GM13977 (cell line): ENCODE results near the gene BLID.

Experiments
- DNase-seq: peaks from one replicate; pipeline ENCODE4 v3.0.0; 2012; ENCODE audit warnings: low spot score
- in situ Hi-C: fragments of 300-500 bp; cut with MboI; formaldehyde crosslinking; loops from one replicate; pipeline ENCODE4 v1.12.0; 2022; ENCODE audit warnings: low sequenced_read_pairs, low pct_unique_long_range_greater_than_20kb, mixed read lengths, inconsistent platforms; ENCODE audit not compliant: unreplicated experiment
- TF ChIP-seq, protein P1 (sequence below): IDR thresholded peaks from 2 replicates; pipeline ENCODE4 v1.5.1; 2012; ENCODE audit warnings: mild to moderate bottlenecking, control low read depth; ENCODE audit not compliant: insufficient read depth; ENCODE audit errors: extremely low read depth, missing control alignments

The BLID gene

DNA sequence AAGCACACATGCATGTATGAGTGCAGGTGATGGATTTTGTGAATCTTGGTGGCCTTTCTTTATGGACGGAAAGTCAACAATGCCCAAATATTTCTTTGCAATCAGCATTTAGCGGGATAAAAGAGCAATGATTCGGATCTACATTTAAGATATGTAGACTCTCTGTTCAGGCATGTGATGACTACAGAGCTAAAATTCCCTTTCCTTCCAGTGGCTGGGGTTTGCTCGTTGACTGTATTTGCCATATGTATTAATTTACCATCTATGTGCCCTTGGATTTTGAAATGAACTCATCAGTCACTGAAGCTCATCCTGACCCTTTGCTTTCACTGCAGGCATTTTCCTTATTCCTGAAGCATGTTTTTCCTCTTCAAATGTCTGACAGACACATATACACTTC is 13.6 kb downstream of the BLID start:
- DNase-seq = no peak
- TF ChIP-seq, protein P1, sequence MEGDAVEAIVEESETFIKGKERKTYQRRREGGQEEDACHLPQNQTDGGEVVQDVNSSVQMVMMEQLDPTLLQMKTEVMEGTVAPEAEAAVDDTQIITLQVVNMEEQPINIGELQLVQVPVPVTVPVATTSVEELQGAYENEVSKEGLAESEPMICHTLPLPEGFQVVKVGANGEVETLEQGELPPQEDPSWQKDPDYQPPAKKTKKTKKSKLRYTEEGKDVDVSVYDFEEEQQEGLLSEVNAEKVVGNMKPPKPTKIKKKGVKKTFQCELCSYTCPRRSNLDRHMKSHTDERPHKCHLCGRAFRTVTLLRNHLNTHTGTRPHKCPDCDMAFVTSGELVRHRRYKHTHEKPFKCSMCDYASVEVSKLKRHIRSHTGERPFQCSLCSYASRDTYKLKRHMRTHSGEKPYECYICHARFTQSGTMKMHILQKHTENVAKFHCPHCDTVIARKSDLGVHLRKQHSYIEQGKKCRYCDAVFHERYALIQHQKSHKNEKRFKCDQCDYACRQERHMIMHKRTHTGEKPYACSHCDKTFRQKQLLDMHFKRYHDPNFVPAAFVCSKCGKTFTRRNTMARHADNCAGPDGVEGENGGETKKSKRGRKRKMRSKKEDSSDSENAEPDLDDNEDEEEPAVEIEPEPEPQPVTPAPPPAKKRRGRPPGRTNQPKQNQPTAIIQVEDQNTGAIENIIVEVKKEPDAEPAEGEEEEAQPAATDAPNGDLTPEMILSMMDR = no peak
- in situ Hi-C loops = no loop called here

DNA sequence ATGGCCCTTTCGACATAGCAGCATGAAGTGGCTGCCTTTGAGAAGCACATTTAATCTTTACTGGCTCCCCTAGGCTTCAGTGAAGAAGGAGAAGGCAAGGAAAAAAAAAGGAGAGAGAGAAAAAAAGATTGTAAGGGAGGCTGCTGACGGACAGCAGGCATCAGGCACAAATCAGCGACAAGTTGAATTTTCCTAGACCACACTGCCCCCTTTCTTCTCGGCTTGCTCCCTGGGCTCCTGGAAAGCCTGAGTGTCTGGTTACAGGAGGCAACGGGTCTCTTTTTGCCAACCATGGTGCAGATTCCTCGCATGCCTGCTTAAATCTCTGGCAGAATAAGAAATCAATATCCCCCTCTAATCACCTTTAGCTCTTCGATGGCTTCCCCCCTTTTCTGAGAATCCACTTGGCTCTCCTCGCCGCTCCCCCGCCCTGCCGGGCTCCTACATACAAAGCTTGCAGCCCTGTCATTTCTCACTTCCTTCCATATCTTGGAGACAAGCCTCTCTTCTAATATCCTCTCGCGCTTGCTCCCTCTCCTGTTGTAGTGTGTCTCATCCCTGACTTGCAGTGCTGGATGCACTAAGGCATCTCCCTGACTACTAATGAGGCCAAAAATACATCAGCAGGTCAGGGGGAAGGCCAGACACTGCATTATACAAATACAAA is 14.3 kb downstream of the BLID start:
- DNase-seq = no peak
- TF ChIP-seq, protein P1 = no peak
- in situ Hi-C loops = no loop called here

- in situ Hi-C loops = no loop called here
- no peak for DNase-seq
- TF ChIP-seq, protein P1 = no peak
These were observed 15.3 kb downstream of the BLID start for GRCh38 chr11:122100756-122101080.

DNA sequence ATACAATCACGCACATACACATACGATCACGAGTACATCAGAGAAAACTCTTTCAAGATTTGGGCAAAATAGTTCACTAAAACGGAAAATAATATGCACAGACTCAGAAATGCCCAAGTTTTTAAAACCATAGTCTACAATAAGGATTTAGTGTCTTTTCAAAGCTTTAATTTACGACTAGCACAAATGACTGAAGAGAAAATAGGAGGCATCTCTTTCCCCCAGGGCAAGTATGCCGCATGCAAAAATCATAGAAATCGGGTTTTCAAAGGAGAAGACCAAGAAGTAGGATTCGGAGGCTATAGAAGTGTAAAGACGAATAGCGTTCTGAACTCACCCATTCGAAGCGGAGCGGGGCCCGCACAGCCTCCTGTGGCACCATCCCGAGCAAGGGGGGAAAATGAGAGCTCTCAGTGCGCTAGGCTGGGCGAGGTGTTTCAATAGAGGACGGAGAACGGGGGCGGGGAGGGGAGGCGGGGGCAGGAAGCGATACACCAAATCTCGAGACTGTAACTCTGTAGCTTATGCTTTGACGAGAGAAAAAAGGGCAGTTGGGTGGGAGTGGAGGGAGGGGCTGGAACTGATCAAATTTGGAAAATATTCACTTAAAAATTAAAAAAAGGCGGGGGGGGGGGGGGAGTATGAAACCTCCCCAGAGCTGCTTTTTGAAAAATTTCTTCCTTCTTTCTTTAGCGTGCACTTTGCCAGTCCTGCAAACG is 15.8 kb downstream of the BLID start:
- DNase-seq = no peak
- TF ChIP-seq, protein P1 = no peak
- in situ Hi-C loops = no loop called here

DNA sequence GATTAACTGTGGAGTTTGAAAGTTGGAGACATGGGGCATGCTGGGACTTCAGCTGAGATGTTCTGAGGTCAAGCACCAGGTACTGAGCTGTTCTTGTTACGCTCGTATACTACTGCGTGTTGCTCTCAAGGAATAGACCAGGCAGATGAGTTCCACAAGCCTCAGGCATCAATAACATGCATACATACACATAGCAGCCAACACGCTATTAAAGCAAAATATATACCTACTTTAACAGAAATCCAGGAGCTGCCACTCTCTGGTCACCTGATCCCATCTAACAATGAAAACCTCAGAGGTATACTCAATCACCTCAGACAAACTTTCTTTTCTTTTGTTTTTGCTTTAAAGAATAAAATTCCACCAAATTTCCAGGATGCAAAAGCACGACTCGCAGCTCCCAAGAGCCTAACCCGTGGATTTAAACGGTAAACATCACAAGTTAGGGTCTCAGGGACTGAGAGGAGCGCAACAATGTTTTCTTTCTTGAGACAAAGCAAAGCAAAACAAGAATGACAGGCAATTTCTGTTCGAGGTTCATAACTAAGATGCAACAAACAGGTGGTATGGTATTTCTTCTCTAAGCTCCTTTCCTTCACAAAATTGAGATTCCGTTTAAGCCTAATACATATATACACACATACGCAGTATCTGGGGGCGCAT is 16.5 kb downstream of the BLID start:
- in situ Hi-C loops = no loop called here
- DNase-seq = no peak
- TF ChIP-seq, protein P1 = no peak

DNA sequence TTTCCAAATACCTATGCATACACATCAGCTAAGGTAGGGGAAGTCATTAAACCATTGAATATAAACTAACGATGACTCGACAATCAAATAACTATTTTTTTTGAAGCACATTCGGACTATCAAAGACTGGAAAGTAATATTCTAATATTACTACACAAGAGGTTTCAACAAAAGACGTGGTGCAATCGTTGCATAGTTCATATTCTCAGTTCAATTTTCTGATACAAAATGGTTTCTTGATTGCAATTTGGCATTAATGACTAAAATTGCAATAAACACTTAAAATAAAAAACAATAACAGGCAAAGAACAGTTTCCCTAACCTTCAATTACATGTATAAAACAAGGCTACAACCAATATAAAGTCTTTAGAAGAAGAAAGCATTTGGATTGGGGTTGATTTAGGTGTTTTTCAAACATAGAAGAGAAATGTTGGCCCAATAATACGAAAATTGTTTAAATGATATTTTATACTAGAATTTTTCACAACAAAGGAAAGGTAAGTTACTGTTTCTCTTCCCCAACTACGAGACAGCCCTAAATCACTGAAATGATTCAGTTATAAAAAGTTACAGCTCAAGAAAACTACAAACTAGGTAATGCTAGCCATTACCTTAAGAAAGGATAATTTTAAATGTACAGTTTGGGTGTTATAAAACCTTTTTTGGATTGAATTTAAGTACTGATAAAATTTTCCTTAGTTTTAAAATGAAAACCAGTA is 17.6 kb downstream of the BLID start:
- no peak for DNase-seq
- TF ChIP-seq, protein P1 = no peak
- in situ Hi-C loops = no loop called here
